DMS 273 treated with DMSO at 0.1 percent for 48 hours (cell line): ENCODE results near the gene IFIT1B.
A peak's percentile ranks its signal among the peaks of the same experiment; 100 is the strongest.

Experiments used
- DNase-seq: peaks from one replicate; lab custom pipeline; 2025; lab: John Stamatoyannopoulos, UW

The IFIT1B gene

DNA sequence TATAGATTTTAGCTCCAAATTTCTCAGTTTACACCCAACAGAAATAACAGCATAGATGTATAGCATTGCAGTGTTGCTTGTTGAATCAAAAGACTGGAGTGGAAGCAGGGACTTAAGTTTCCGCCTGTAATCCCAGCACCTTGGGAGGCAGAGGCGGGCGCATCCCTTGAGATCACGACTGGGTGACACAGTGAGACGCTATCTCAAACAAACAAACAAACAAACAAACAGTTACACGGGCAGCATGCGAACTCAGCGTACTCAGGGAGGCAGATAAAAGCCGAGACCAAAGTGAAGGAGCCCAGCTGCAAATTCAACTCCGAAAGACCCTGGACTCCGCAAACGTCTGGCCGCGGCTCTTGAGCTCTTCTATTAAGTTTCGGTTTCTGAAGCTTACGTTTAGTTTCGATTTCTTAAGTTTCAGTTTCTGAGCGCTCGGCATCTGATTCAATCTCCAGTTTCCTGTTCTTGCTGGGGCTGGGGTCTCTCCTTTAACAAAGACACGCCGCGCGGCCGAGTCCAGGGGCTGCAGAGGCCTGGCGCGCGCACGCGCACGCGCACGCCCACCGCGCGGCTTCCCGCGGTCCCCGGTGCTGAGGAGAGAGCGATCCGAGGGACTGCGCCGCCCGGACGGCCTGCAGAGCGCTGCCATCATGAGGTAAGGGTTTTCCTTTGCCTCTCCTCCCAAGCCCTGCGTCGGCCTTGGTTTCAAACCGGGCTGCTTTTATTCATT lies 36.5 kb downstream of the IFIT1B start, which contains the start of gene IFIT5:
IFIT5 (plus strand) TSS at position 423 of the 733 bp plus-strand sequence; CDS start at position 654, 231 bp downstream.
- DNase-seq: peak; percentile 9

DNA sequence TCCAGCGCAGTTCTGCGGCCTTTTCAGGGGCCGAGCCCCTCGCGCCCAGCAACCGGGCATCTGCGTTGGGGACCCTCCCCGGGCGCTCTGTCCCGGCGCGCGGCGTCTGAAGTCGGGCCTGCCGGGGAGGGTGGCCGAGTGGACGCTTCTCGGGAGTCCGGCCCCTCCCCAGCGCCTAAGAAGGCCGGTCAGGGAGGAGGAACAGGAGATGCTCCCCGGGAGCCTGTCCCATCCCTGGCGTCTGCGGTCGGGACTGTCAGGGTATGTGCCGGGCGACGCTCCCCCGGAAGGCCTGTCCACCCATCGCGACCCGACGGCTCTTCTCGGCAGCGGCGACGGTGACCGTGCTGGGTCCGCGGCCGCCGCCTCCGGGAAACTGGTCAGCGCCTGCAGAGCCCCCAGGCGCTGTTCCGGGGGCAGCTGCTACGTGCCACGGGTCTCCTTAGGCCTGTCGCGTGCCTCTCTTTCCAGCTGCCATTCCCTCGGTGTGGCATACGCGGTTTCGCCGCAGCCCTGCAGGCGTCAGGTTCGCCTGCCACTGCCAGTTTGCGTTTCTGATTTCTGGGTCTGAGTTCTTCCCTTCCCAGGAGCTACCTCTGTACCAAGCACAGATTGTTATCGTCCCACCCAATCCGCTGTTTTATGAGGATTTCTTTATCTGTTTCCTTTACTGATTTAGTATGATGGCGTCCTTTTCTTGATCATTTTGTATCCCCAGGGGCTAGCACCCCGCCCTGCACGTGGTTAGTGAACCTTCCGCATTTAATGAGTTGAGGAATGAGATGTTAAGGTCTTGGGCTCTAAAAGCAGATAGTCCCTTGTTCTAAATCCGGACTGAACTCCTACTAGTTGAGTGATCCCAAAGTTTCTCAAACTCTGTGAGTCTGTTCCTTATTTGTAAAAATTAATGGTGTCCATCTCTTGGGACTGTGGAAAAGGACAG lies 37.3 kb downstream of the IFIT1B start:
- no peak for DNase-seq

DNA sequence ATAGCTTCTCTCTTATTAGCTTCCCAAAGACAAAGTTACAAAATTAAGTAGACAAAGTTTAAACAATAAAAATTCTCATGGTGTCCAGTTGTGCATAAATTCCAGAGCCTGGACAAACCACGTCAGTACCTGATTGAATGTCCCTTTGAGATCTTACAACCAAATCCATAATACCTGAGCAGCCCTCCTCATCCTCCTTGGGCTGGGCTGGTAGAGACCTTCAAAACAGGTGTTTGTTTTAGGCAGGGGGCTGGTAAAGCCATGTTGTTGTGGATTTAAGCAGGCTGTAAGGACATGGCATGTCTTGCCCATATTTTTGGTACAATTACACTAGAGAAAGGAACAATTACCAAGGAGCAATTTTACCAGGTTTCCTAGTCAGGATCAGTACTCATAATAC lies 38.6 kb downstream of the IFIT1B start:
- no peak for DNase-seq

DNA sequence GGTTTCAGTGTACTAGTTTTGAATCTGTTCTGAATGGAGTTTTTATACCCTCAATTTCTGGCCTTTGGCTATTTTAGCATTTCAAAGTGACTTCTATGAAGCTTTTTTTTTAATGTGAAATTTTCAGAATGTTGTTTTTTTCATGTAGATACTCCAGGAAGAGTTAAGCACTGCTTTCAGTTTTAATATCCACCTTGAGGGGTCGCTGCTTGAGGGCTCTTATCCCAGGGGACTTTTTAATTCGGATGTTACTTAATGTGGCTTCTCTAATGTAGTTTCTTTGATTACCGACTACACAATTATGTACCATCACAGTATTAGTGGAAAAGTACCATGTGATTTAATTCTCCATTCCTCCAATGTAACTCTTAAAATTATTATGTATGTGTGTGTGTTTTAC lies 41.7 kb downstream of the IFIT1B start:
- DNase-seq: no peak

DNA sequence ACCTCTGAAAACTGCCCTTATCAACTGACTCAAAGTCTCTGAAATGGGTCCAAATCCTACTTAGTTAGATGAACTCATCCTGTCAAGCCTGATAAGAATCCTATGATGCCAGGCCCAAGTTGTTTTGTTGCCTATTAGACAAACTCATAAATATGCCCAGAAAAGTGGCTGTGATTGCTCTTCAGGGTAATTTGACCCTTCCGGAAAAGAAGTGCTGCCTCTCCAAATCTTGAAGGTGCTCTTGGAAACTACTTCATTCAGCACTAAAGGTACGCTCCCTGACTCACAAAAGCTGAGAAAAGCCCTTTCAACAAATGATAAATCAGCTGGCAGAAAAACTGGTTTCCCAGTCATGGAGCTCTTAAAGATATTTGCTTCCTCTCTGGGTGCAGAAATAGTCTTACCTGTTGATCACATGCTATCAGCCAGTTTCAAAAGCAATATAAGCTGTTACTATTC lies 43.2 kb downstream of the IFIT1B start:
- no peak for DNase-seq

DNA sequence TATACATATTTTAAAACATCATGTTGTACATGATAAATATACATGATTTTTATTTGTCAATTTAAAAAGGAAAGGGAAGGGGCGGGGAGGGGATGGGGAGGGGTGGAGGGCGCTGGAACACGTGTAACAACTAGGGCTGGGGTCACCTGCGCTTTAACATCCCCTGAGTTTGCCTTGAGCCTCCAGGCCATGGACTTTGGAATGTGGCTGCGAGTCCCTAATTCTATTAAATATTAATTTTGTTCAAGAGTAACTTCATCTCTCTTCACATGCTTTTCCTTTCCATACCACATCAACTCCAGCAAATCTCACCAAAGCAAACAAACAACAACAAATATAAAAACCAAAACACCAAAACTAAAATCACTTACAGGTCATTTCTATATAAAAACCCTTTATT lies 47.1 kb downstream of the IFIT1B start:
- DNase-seq: no peak

DNA sequence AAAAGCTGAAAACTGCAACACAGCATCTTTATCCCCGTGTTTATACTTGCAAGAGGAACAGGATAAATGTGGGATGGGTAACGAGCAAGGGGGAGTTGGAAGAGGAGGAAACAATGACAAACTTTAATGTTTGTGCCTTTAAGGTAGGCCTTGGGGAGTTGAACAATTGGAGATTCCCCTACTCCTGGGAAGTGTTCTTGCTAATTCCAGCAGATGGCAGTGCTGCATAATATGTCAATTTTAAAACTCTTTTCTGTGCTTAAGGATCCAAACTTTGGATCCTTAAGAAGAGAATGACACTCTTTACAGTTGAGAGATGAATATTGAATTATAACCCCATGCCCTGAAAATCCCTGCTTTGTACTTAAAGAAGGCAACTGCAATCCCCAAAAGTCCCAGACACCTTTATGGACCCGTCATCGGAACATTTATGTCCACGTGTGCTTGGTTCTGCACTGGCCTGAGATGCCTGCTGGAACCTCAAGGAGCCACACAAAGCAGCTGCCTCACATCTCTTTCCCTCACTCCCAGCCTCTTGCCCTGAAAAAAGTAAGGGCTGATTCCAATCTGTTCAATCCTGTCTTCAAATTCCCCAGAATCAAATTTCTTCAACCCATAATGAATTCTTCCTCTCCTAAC lies 48.5 kb downstream of the IFIT1B start:
- DNase-seq: no peak

DNA sequence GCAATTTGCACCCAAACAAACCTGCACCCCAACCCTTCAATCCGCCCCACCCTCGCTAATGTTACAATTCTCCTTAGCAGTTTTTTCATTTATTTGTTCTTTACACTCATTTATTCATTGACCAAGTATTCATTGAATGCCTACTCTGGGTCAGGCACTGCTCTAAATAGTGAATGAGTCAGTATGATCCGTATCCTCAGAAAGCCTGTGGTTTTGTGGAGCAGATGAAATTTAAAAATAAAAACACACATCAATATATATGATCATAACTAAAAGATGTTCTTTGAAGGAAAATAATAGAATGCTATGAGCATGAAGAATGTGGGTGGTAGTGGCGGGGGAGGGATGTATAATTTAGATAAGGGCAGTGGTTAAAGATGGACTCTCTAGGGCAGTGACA lies 49.8 kb downstream of the IFIT1B start:
- DNase-seq: no peak

DNA sequence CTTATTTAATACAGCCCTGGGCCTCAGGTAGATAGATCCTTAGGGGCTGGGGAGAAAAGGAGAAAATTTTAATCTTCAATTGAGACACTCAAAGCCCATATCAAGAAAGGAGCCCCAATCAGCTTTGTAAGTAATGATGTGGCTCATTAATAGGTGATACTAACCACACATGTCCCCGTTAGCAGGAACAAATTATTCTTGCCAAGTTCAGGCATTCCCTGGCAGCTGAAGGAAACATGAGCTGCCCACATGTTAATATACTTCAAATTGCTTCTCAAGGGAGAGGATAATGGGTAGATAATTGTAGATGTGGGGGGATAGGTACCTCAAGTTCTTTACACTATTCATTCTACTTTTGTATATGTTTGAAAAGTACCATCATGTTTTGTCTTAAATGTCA lies 51.0 kb downstream of the IFIT1B start:
- DNase-seq: no peak

DNA sequence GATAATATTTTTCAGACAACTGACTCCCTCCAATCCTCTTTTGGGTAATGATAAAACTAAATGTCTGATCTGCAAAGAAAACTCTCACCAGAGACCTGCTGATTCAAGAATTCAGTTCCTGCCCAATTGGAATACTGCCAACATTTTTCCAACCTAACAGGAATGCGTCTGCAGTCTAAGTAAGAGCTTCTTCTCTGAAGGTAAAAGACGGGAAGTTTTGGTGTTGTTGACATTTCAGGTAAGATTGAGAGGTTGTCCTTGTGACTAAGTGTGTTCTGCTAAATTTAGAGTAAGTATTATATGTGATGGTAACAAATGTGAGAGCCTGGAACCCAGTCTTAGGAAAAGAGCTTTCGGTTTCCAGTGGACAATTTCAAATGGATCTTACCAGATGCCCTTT lies 54.1 kb downstream of the IFIT1B start:
- DNase-seq: no peak
